ENCODE results near the gene LOXHD1.

DNA sequence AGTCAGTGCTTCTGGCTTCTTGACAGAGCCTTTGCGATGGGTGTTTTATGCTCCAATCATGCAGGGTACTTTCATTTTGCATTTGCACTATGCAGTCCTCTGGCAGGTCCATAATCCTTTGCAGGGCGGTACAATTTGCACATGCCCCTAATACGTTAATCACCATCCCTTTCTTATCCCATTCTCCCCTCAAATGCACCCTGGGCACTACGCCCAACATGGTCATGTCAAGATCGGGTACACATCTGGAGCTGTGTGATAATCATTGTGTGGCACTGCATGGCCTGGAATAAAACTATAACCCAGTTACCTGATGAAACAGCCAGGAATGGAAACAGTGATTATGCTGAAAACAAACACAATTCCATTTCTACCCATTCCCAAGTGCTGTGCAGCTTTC is 27.7 kb downstream of the LOXHD1 start:
- TF ChIP-seq, protein P1, sequence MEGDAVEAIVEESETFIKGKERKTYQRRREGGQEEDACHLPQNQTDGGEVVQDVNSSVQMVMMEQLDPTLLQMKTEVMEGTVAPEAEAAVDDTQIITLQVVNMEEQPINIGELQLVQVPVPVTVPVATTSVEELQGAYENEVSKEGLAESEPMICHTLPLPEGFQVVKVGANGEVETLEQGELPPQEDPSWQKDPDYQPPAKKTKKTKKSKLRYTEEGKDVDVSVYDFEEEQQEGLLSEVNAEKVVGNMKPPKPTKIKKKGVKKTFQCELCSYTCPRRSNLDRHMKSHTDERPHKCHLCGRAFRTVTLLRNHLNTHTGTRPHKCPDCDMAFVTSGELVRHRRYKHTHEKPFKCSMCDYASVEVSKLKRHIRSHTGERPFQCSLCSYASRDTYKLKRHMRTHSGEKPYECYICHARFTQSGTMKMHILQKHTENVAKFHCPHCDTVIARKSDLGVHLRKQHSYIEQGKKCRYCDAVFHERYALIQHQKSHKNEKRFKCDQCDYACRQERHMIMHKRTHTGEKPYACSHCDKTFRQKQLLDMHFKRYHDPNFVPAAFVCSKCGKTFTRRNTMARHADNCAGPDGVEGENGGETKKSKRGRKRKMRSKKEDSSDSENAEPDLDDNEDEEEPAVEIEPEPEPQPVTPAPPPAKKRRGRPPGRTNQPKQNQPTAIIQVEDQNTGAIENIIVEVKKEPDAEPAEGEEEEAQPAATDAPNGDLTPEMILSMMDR (conservative IDR thresholded peaks at IDR 0.05; ENCODE audit: low read depth, low read length) = no peak
- TF ChIP-seq RFX5 (IDR thresholded peaks at IDR 0.05; ENCODE audit: low read depth, low read length) (no peak), CEBPB (IDR thresholded peaks at IDR 0.05; ENCODE audit: low read depth, low read length) (no peak), POLR2A (IDR thresholded peaks at IDR 0.05; ENCODE audit: low read depth, low read length) (no peak)
